H1 (cell line): ENCODE results near the gene KIF27. TPM values are rescaled to one million over a fixed set of nuclear protein-coding genes. Genes with fewer than 3 reads are reported as not detected.
A peak's percentile ranks its signal among the peaks of the same experiment; 100 is the strongest.

Source experiments
- CTCF ChIA-PET: fragments of 300-600 bp; sonication (Branson Sonifier 250); formaldehyde crosslinking; loops from one replicate; lab custom pipeline; 2021; ENCODE audit not compliant: partially characterized antibody; lab: Charles Lee
- POLR2A ChIA-PET: fragments of 300-600 bp; sonication (Branson Sonifier 250); formaldehyde crosslinking; loops from one replicate; lab custom pipeline; 2021; ENCODE audit warnings: inconsistent platforms; ENCODE audit not compliant: partially characterized antibody; lab: Charles Lee
- DNase-seq, 2 experiments: peaks; one replicate each; pipeline versions ENCODE4 v3.0.0 to v3.0.0-alpha.2; 2010 to 2022; ENCODE audit warnings: low spot score in 2 of 2, low read depth in 1 of 2, mixed read lengths in 1 of 2
- FAIRE-seq: peaks from 2 replicates; lab custom pipeline; 2011; peaks lifted over from hg19 to GRCh38; lab: Jason Lieb, UNC
- H2AFZ ChIP-seq: 2 replicates; pipeline ENCODE4 v1.8.1; 2012; ENCODE audit warnings: low read length, inconsistent platforms
- H2AK5ac ChIP-seq: 2 replicates; pipeline ENCODE4 v1.6.1; 2013; ENCODE audit warnings: low read depth, low read length
- H2BK120ac ChIP-seq: replicated peaks from 2 replicates; pipeline ENCODE3; 2013; ENCODE audit warnings: low read depth, low read length, inconsistent platforms
- H2BK12ac ChIP-seq: 2 replicates; pipeline ENCODE4 v1.6.1; 2013; ENCODE audit warnings: low read depth, low read length
- H2BK15ac ChIP-seq: 2 replicates; pipeline ENCODE4 v1.6.1; 2013; ENCODE audit warnings: low read length
- H2BK20ac ChIP-seq: 2 replicates; pipeline ENCODE4 v1.6.1; 2013; ENCODE audit warnings: low read length
- H2BK5ac ChIP-seq: 2 replicates; pipeline ENCODE4 v1.6.1; 2013; ENCODE audit warnings: low read depth, low read length
- H3K14ac ChIP-seq: 2 replicates; pipeline ENCODE4 v1.6.1; 2013; ENCODE audit warnings: inconsistent platforms; ENCODE audit not compliant: insufficient read length
- H3K18ac ChIP-seq: 2 replicates; pipeline ENCODE4 v1.6.1; 2013; ENCODE audit warnings: low read length; ENCODE audit errors: extremely low read depth
- H3K23ac ChIP-seq: 2 replicates; pipeline ENCODE4 v1.6.1; 2013; ENCODE audit warnings: inconsistent platforms; ENCODE audit not compliant: insufficient read length
- H3K23me2 ChIP-seq: 2 replicates; pipeline ENCODE4 v1.6.1; 2013; ENCODE audit warnings: low read depth, low read length
- H3K27ac ChIP-seq: 2 replicates; pipeline ENCODE4 v1.6.1; 2011; ENCODE audit warnings: low read depth, low read length, inconsistent platforms
- H3K27me3 ChIP-seq, 4 experiments: replicated peaks in 1 of 4; 1 replicate in 1 of 4; 2 replicates in 3 of 4; pipeline versions ENCODE4 v1.6.1 to v1.8.1; 2011 to 2013; ENCODE audit warnings: low read length in 3 of 4, mild to moderate bottlenecking in 3 of 4, inconsistent platforms in 2 of 4, mixed read lengths in 2 of 4, moderate library complexity in 1 of 4; ENCODE audit not compliant: control insufficient read depth in 3 of 4, insufficient read depth in 3 of 4; ENCODE audit errors: extremely low read depth in 1 of 4
- H3K36me3 ChIP-seq, 4 experiments: 2 replicates each; pipeline versions ENCODE4 v1.6.1 to v1.8.1; 2011 to 2013; ENCODE audit warnings: mild to moderate bottlenecking in 4 of 4, low read length in 3 of 4, moderate library complexity in 2 of 4, control low read depth in 1 of 4, inconsistent platforms in 1 of 4; ENCODE audit not compliant: insufficient read depth in 4 of 4, control insufficient read depth in 2 of 4
- H3K4ac ChIP-seq: replicated peaks from 2 replicates; pipeline ENCODE3; 2013; ENCODE audit warnings: low read length, low read depth, mixed read lengths, inconsistent platforms; ENCODE audit not compliant: insufficient read length
- H3K4me1 ChIP-seq, 4 experiments: replicated peaks in 1 of 4; 1 replicate in 1 of 4; 2 replicates in 3 of 4; pipeline versions ENCODE4 v1.6.1 to v1.8.1; 2011 to 2013; ENCODE audit warnings: low read length in 3 of 4, inconsistent platforms in 2 of 4, mixed read lengths in 1 of 4; ENCODE audit not compliant: insufficient read depth in 4 of 4, control insufficient read depth in 3 of 4
- H3K4me2 ChIP-seq, 2 experiments: 2 replicates each; pipeline versions ENCODE4 v1.6.1 to v1.8.1; 2011 to 2013; ENCODE audit warnings: low read depth in 2 of 2, low read length in 2 of 2, control low read depth in 1 of 2, inconsistent platforms in 1 of 2, mild to moderate bottlenecking in 1 of 2; ENCODE audit not compliant: insufficient read depth in 1 of 2
- H3K4me3 ChIP-seq, 4 experiments: fragments of 200-600, 300-600 bp in 1 of 4; sonication (generic), shearing (Covaris generic), sonication (Bioruptor Twin) in 1 of 4; 2 replicates each; pipeline versions ENCODE4 v1.5.1 to v1.8.1; 2011 to 2016; ENCODE audit warnings: low read length in 4 of 4, low read depth in 3 of 4, control low read depth in 2 of 4, inconsistent platforms in 2 of 4, mild to moderate bottlenecking in 2 of 4, mixed read lengths in 1 of 4, moderate library complexity in 1 of 4; ENCODE audit not compliant: insufficient read depth in 2 of 4; ENCODE audit errors: extremely low read depth in 1 of 4
- H3K56ac ChIP-seq: replicated peaks from 2 replicates; pipeline ENCODE3; 2013; ENCODE audit warnings: low read depth, mild to moderate bottlenecking, mixed read lengths, low read length, inconsistent platforms; ENCODE audit not compliant: insufficient read length
- H3K79me1 ChIP-seq: 2 replicates; pipeline ENCODE4 v1.6.1; 2013; ENCODE audit warnings: low read depth, low read length, control low read depth
- H3K79me2 ChIP-seq, 2 experiments: 2 replicates each; pipeline versions ENCODE4 v1.6.1 to v1.8.1; 2012 to 2013; ENCODE audit warnings: low read length in 2 of 2, mild to moderate bottlenecking in 2 of 2, inconsistent platforms in 1 of 2; ENCODE audit not compliant: insufficient read depth in 2 of 2, control insufficient read depth in 1 of 2
- H3K9ac ChIP-seq, 4 experiments: replicated peaks in 1 of 4; 1 replicate in 1 of 4; 2 replicates in 3 of 4; pipeline versions ENCODE4 v1.6.1 to v1.8.1; 2011 to 2013; ENCODE audit warnings: low read depth in 3 of 4, low read length in 3 of 4, control low read depth in 2 of 4, mild to moderate bottlenecking in 2 of 4, moderate library complexity in 2 of 4, inconsistent platforms in 1 of 4; ENCODE audit errors: extremely low read depth in 1 of 4
- H3K9me3 ChIP-seq, 2 experiments: 2 replicates each; pipeline versions ENCODE4 v1.6.1 to v1.8.1; 2012 to 2013; ENCODE audit warnings: mild to moderate bottlenecking in 2 of 2, moderate library complexity in 2 of 2, control low read depth in 1 of 2, inconsistent platforms in 1 of 2, low read depth in 1 of 2, low read length in 1 of 2, mixed read lengths in 1 of 2; ENCODE audit not compliant: insufficient read depth in 2 of 2
- H4K20me1 ChIP-seq, 2 experiments: replicated peaks in 1 of 2; 2 replicates each; pipeline versions ENCODE3 to v1.8.1; 2011 to 2013; ENCODE audit warnings: inconsistent platforms in 2 of 2, low read length in 2 of 2, mild to moderate bottlenecking in 1 of 2; ENCODE audit not compliant: insufficient read depth in 2 of 2, control insufficient read depth in 1 of 2
- H4K5ac ChIP-seq: 2 replicates; pipeline ENCODE4 v1.6.1; 2013; ENCODE audit warnings: low read length, low read depth, mixed read lengths, inconsistent platforms; ENCODE audit not compliant: insufficient read length
- H4K8ac ChIP-seq: 2 replicates; pipeline ENCODE4 v1.8.0; 2013; ENCODE audit warnings: mild to moderate bottlenecking, moderate library complexity, low read length, inconsistent platforms; ENCODE audit not compliant: insufficient read depth; ENCODE audit errors: extremely low read depth
- H4K91ac ChIP-seq: replicated peaks from 2 replicates; pipeline ENCODE3; 2013; ENCODE audit warnings: low read length, mixed read lengths, inconsistent platforms; ENCODE audit not compliant: insufficient read length
- CBX5 ChIP-seq: fragments of 300-800, 300-1000 bp; sonication (generic); IDR thresholded peaks from 2 replicates; pipeline ENCODE4 v1.7.1; 2016; ENCODE audit warnings: antibody characterized with exemption, low read length, low read depth
- CEBPB ChIP-seq: IDR thresholded peaks from 2 replicates; pipeline ENCODE4 v1.6.1; 2012; ENCODE audit warnings: low read depth, low read length
- EP300 ChIP-seq, 2 experiments: IDR thresholded peaks; 1 replicate in 1 of 2; 2 replicates in 1 of 2; pipeline ENCODE4 v1.6.1; 2011 to 2012; ENCODE audit warnings: low read depth in 2 of 2, low read length in 2 of 2, mild to moderate bottlenecking in 2 of 2, borderline replicate concordance in 1 of 2, inconsistent platforms in 1 of 2, moderate library complexity in 1 of 2
- FOSL1 ChIP-seq: IDR thresholded peaks from 2 replicates; pipeline ENCODE4 v1.6.1; 2011; ENCODE audit warnings: mild to moderate bottlenecking, low read depth, low read length, moderate library complexity; ENCODE audit not compliant: insufficient read depth
- SAP30 ChIP-seq: fragments of 300-600 bp; sonication (generic); IDR thresholded peaks from 2 replicates; pipeline ENCODE4 v1.7.1; 2012; ENCODE audit warnings: low read length, moderate library complexity, mild to moderate bottlenecking, inconsistent platforms; ENCODE audit not compliant: insufficient read depth, insufficient replicate concordance
- SP2 ChIP-seq: IDR thresholded peaks from 2 replicates; pipeline ENCODE4 v1.6.1; 2012; ENCODE audit warnings: mild to moderate bottlenecking, low read length, inconsistent platforms
- WGBS, 2 experiments: shearing (Covaris generic) in 1 of 2; methylation state at CpG; one replicate each; pipeline versions ENCODE4 v1.1.6 to v1.1.7; 2013 to 2015; ENCODE audit warnings: low lambda C conversion rate in 2 of 2, mixed read lengths in 2 of 2, inconsistent platforms in 1 of 2, low coverage in 1 of 2, missing lambda C conversion rate in 1 of 2; ENCODE audit not compliant: insufficient replicate concordance in 2 of 2, insufficient coverage in 1 of 2, insufficient read length in 1 of 2; ENCODE audit errors: extremely low coverage in 1 of 2, missing lambda C conversion rate in 1 of 2; 5-methylcytosine and 5-hydroxymethylcytosine counted together
- polyA plus RNA-seq, 7 experiments: library from polyadenylated mRNA; depleted of rRNA in 3 of 7; stranded (reverse) in 5 of 7; unstranded in 2 of 7; fragments of >200 nt in 5 of 7; fragments of 200-250 nt in 2 of 7; gene quantifications; 1 replicate in 5 of 7; 2 replicates in 1 of 7; 4 replicates in 1 of 7; pipeline versions ENCODE4 v1.2.1 to v1.2.3, GENCODE V29; 2011 to 2013; ENCODE audit warnings: missing spikeins in 2 of 7, mixed read lengths in 2 of 7
- total RNA-seq: library from RNA; stranded (reverse); fragmentation: NEBNext Ultra II Directional; extraction: Animal tissue kit (Norgen Biotek cat#: 25700); gene quantifications from 2 replicates; pipeline ENCODE4 v1.2.1, GENCODE V29; 2021

Gene KIF27
- total and polyA plus RNA-seq, 2 of the 8 experiments (the other 6 are each of a cell fraction or from before 2014, with no cell fraction given), result 0.47 to 7.0 TPM

DNA sequence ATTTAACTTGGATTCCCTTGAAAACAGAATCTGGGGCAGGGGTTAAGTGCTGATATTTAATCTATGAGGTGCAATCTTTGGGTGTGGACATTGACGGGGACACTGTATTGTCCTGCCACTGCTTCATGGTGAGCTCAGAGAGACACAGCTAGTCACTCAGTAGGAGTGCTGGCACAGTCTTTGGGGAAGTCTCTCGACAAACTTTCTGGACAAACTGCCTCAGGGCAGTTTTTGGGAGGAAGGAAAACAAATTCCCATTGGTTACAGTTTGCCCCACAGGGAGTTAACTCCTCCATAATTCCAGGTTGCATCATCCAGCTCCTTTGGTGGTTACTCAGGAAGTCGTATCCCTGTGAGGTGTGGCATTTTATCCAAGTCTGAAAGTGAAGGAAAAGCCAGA lies 40.9 kb upstream of the KIF27 start:
- no peak overlapping the region for H3K4ac ChIP-seq
- no peak overlapping the region for H2BK20ac ChIP-seq
- H2AFZ ChIP-seq, result 0 out of 2 replicates have a peak overlapping the region, but pooled peaks have one; percentile 51
- no peaks in the 10 kb centered on the region for H3K4me1 ChIP-seq
- H2BK12ac ChIP-seq, result no peak overlapping the region
- H3K9ac ChIP-seq, result no peak overlapping the region
- no peak overlapping the region for H2BK15ac ChIP-seq
- no peak overlapping the region for H2BK120ac ChIP-seq
- no peak overlapping the region for H4K8ac ChIP-seq
- no peaks in the 10 kb centered on the region for H3K79me1 ChIP-seq
- H3K23ac ChIP-seq, result no peak overlapping the region
- FAIRE-seq (no peak), DNase-seq (no peak)
- no peaks in the 10 kb centered on the region for H4K20me1 ChIP-seq
- H4K91ac ChIP-seq, result no peak overlapping the region
- H4K5ac ChIP-seq, result no peak overlapping the region
- H3K56ac ChIP-seq, result no peak overlapping the region
- no peak overlapping the region for H3K18ac ChIP-seq
- H3K9me3 ChIP-seq, result no peaks in the 10 kb centered on the region
- H2AK5ac ChIP-seq, result no peak overlapping the region
- H2BK5ac ChIP-seq, result no peak overlapping the region
- no peak overlapping the region for H3K27ac ChIP-seq
- ChIA-PET POLR2A (interaction anchor here (1.0 to 10.4 kb wide), 4 partner anchors 10 to 21 kb away, joined by 3 to 269 read pairs (median 52); partner anchors contain the start of genes HNRNPK and RMI1), CTCF (interaction anchor here (0.8 to 1.6 kb wide), 2 partner anchors 11 to 299 kb away, joined by 4 to 7 read pairs; no protein-coding TSS in a partner anchor)
- H3K79me2 ChIP-seq, result no peaks in the 10 kb centered on the region
- H3K4me3 ChIP-seq, result no peak overlapping the region
- peaks cover 0 to 8% (median under 1%) of the 10 kb centered on the region in 4 experiments; a peak in 3 of 8 replicates for H3K36me3 ChIP-seq
- H3K23me2 ChIP-seq, result no peaks in the 10 kb centered on the region
- no peaks in the 10 kb centered on the region for H3K27me3 ChIP-seq
- no peak for TF ChIP-seq CBX5
- TF ChIP-seq FOSL1, result no peak
- TF ChIP-seq SAP30, result no peak
- no peak for TF ChIP-seq SP2
- TF ChIP-seq EP300 (IDR thresholded peaks at IDR 0.05; ENCODE audit: borderline replicate concordance in 1 of 2, low read depth in 2 of 2, low read length in 2 of 2), result no peak
- peak; percentile 50; the same call in 1 of the 2 replicates for TF ChIP-seq CEBPB
- no peak overlapping the region for H3K14ac ChIP-seq
- H3K4me2 ChIP-seq, result no peak overlapping the region
- WGBS, 2 experiments, result 86% methylated on average over 3 of the region's 3 CpGs; no CpG with 5 or more reads in 1 of the 2 experiments
